BE2C (cell line): ENCODE data around the gene LASP1NB.

Source experiments
- DNase-seq: peaks from one replicate; pipeline ENCODE4 v3.0.0-alpha.2; 2020
- H3K27me3 ChIP-seq: fragments of 250-450 bp; sonication (Bioruptor Pico); 2 replicates; pipeline ENCODE4 v1.5.1; 2020; ENCODE audit warnings: mild to moderate bottlenecking
- H3K36me3 ChIP-seq: fragments of 250-450 bp; sonication (Bioruptor Pico); 2 replicates; pipeline ENCODE4 v1.5.1; 2020; ENCODE audit warnings: mild to moderate bottlenecking
- H3K4me1 ChIP-seq: fragments of 250-450 bp; sonication (Bioruptor Pico); 2 replicates; pipeline ENCODE4 v1.5.1; 2020
- H3K4me3 ChIP-seq: 2 replicates; pipeline ENCODE4 v1.5.1; 2011; ENCODE audit warnings: low read depth, low read length
- H3K9me3 ChIP-seq: fragments of 250-450 bp; sonication (Bioruptor Pico); 2 replicates; pipeline ENCODE4 v1.5.1; 2020
- CTCF ChIP-seq: IDR thresholded peaks from 2 replicates; pipeline ENCODE4 v1.5.1; 2012; ENCODE audit warnings: mild to moderate bottlenecking, low read depth, low read length

Gene LASP1NB

GRCh38 chr17:38898812-38899348 lies 26.5 kb upstream of the LASP1NB start:
- DNase-seq: no peak
- Histone ChIP-seq H3K36me3 (no peaks in the 10 kb centered on the region), H3K27me3 (no peaks in the 10 kb centered on the region), H3K4me3 (no peak overlapping the region), H3K9me3 (no peaks in the 10 kb centered on the region), H3K4me1 (peaks cover 21% of the 10 kb centered on the region)
- TF ChIP-seq CTCF: no peak

- H3K27me3 ChIP-seq: no peaks in the 10 kb centered on the region
- DNase-seq: no peak
- no peaks in the 10 kb centered on the region for H3K9me3 ChIP-seq
- no peak for TF ChIP-seq CTCF
- peaks cover 19% of the 10 kb centered on the region for H3K4me1 ChIP-seq
- no peaks in the 10 kb centered on the region for H3K36me3 ChIP-seq
- H3K4me3 ChIP-seq: no peak overlapping the region
Observed at GRCh38 chr17:38899421-38899820, 26.0 kb upstream of the LASP1NB start.

- H3K4me1 ChIP-seq: peaks cover 19% of the 10 kb centered on the region
- H3K36me3 ChIP-seq: no peaks in the 10 kb centered on the region
- no peak for TF ChIP-seq CTCF
- no peak overlapping the region for H3K4me3 ChIP-seq
- H3K9me3 ChIP-seq: no peaks in the 10 kb centered on the region
- H3K27me3 ChIP-seq: no peaks in the 10 kb centered on the region
- peak; percentile 42 for DNase-seq
Observed at GRCh38 chr17:38900978-38901656, 24.3 kb upstream of the LASP1NB start.

- Histone ChIP-seq H3K9me3 (no peaks in the 10 kb centered on the region), H3K27me3 (no peaks in the 10 kb centered on the region), H3K4me1 (peaks cover 8% of the 10 kb centered on the region), H3K4me3 (no peak overlapping the region), H3K36me3 (no peaks in the 10 kb centered on the region)
- DNase-seq: no peak
- no peak for TF ChIP-seq CTCF
Observed at GRCh38 chr17:38903404-38903803, 22.0 kb upstream of the LASP1NB start.

GRCh38 chr17:38904892-38905291 lies 20.5 kb upstream of the LASP1NB start:
- Histone ChIP-seq H3K27me3 (no peaks in the 10 kb centered on the region), H3K36me3 (no peaks in the 10 kb centered on the region), H3K4me3 (no peak overlapping the region), H3K9me3 (no peaks in the 10 kb centered on the region), H3K4me1 (peaks cover 8% of the 10 kb centered on the region)
- no peak for DNase-seq
- TF ChIP-seq CTCF: no peak

- H3K27me3 ChIP-seq: no peaks in the 10 kb centered on the region
Observed at GRCh38 chr17:38905375-38905774, 20.0 kb upstream of the LASP1NB start.

More at GRCh38 chr17:38905375-38905774, 20.0 kb upstream of the LASP1NB start:
- Histone ChIP-seq H3K4me3 (no peak overlapping the region), H3K4me1 (peaks cover 8% of the 10 kb centered on the region), H3K9me3 (no peaks in the 10 kb centered on the region), H3K36me3 (no peaks in the 10 kb centered on the region)
- DNase-seq: no peak
- TF ChIP-seq CTCF: no peak
